GM19239 (cell line): ENCODE data around the gene ABTB2.
A peak's percentile ranks its signal among the peaks of the same experiment; 100 is the strongest.

Experiments used
- DNase-seq: peaks from one replicate; pipeline ENCODE4 v3.0.0; 2011; ENCODE audit warnings: low spot score; ENCODE audit not compliant: insufficient read length
- FAIRE-seq: peaks from 2 replicates; lab custom pipeline; 2011; peaks lifted over from hg19 to GRCh38; lab: Jason Lieb, UNC

The ABTB2 gene

GRCh38 chr11:34318111-34319037 lies 39.4 kb downstream of the ABTB2 start:
- FAIRE-seq, result no peak
- no peak for DNase-seq

- DNase-seq (no peak), FAIRE-seq (no peak)
These were observed 40.1 kb downstream of the ABTB2 start for GRCh38 chr11:34317666-34318065.

DNA sequence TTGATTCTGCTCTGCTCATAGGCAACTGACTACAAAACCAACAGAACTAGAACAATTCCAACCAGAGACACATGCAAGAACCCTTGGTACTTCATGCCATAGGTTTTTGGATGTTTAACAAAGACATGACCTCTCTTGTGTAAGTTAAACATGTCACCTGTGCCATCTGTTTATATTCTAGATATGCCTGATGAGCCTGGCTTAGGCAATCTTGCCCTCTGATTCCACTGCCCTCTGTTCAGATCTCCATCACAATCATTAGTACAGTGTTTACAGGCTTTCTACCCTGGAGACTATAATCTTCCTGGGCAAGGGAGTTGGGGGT lies 40.8 kb downstream of the ABTB2 start:
- DNase-seq (no peak), FAIRE-seq (no peak)

- FAIRE-seq (no peak), DNase-seq (no peak)
These were observed 41.3 kb downstream of the ABTB2 start for GRCh38 chr11:34316347-34317035.

GRCh38 chr11:34315394-34315793 lies 42.4 kb downstream of the ABTB2 start:
- FAIRE-seq (no peak), DNase-seq (no peak)

DNA sequence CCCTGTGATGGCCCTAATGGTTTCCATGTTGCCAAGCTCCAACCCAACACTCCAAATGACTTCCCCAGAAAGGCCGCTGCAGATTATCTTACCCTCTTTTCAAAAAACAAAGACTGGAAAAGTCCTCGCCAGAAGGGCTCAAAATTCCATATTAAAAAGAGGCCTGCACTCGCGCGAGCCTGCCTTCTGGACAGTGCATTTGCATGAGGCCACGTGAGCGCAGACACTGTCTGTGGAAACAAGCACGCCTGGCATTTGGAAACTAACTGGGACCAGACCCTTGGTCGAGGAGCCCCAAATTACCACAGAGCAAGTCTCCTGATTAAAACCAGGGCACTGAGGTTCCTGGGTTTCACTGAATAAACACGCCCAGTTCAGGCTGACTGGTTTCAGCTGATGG lies 42.9 kb downstream of the ABTB2 start:
- no peak for DNase-seq
- no peak for FAIRE-seq

GRCh38 chr11:34314176-34314575 lies 43.6 kb downstream of the ABTB2 start:
- DNase-seq (no peak), FAIRE-seq (no peak)

DNA sequence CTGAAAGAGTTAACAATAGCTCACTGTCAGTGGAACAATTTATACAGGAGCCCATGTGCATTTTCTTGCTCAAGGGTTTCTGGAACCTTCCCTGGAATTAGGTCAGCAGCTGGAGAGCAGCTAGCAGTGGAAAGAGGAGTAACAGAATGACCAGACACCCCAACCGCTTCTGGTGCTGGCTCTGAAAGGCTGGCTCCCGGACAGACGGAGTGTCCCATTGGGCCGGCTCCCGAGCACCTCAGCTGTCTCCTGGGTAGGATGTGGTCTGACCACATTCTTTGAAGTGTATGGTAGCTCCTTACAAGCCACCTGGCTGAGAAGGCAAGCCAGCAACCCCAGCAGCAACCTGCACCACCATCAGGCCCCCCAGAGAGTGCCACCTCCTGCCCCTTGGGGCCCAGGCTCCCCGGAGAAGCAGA lies 44.7 kb downstream of the ABTB2 start:
- FAIRE-seq (no peak), DNase-seq (no peak)

DNA sequence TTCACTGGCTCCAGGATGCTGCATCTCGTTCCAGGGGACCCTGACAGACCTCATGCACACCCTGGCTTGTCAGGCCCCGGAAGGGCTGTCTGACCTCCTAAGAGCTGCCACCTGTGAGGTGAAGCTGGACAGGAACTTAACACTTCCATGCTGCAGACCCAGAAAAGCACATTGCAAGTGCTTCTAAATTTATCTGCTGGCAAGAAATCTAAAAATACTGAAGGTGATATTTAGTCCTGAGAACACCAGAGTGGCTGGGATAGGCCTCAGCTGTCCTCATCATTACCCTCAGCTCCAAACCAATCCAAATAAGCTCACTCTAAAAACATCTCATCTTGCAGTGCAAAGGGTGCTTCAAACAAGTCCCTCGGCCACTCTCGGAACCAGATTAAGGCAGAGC lies 46.7 kb downstream of the ABTB2 start:
- DNase-seq (no peak), FAIRE-seq (no peak)

- FAIRE-seq (no peak), DNase-seq (no peak)
These were observed 47.8 kb downstream of the ABTB2 start for GRCh38 chr11:34309965-34310364.

DNA sequence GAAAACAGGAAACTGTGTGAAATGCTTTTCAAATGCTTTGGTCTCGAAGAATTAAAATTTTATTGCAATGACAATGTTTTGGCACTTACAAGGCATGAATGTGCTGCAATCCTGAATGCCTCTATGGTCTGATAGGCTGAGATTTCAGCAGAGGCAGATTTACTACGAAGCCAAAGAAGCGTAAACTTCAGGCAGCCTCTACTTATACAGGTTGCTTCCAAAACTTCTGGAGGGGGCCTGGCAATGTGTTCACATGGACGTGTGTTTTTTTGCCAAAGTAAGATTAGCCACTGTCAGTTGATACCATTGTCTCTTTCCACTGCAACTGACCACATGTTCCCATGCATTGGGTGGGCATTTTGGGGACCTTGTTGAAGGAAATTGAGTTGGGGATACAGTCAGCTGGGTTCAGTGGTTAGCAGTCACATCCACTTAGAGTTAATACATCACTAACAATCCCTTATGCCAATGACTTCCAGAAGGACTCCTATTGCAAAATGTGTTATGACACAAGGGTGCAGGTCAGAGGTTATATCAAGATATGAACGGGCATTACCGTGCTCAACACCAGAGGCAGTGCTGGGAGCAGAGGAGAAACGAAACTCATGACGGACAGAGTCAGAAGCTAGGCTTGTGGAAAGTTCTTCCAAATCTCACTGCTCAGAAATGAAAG lies 48.8 kb downstream of the ABTB2 start:
- no peak for DNase-seq
- peak; percentile 59 for FAIRE-seq

DNA sequence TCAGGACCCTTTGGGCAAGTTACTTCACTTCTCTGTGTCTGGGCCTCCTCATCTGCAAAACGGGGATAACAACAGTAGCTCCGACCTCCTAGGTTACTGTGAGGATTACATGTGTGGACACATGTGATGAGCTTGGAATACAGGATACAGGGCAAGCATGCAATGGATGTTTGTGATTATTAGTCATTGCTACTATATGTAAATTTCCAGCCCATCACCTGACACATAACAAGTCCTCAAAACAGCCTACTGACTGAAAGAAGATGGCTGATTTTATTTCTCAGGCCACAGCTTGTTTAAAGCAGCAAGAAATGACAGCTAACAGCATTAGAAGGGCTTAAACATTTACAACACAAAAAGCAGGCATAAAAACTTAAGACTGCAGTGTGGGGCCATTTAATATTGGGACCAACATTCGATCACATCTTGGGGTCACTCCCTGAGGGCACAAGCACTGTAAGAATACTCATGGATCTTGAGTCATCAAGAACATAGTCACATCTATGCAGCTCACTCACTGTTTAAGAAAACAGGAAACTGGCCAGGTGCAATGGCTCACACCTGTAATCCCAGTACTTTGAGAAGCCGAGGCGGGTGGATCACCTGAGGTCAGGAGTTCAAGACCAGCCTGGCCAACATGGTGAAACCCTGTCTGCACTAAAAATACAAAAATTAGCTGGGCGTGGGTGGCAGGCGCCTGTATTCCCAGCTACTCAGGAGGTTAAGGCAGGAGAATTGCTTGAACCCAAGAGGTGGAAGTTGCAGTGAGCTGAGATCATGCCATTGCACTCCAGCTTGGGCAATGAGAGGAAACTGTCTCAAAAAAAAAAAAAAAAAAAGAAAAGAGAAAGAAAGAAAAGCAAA lies 49.5 kb downstream of the ABTB2 start:
- FAIRE-seq (no peak), DNase-seq (no peak)

GRCh38 chr11:34305780-34306179 lies 52.0 kb downstream of the ABTB2 start:
- no peak for FAIRE-seq

DNA sequence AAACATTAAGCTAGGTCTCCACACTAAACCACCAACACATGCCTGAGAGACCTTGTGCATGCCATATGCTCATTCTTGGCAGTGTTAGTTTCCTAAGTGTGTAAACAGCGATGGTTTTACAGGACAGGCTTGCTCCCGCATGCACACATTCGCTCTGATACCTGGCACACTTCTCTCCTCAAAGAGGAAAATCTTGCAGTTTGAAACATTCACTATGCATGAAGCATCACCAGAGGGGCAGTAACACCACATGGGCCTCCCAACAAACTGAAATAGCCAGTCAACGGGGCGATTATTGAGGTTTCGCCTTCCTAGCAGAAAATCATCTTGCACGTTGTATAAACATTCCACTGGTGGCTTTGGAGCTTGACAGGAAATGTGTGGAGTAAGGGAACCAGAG lies 52.6 kb downstream of the ABTB2 start:
- DNase-seq (no peak), FAIRE-seq (no peak)

More at GRCh38 chr11:34305780-34306179, 52.0 kb downstream of the ABTB2 start:
- no peak for DNase-seq

DNA sequence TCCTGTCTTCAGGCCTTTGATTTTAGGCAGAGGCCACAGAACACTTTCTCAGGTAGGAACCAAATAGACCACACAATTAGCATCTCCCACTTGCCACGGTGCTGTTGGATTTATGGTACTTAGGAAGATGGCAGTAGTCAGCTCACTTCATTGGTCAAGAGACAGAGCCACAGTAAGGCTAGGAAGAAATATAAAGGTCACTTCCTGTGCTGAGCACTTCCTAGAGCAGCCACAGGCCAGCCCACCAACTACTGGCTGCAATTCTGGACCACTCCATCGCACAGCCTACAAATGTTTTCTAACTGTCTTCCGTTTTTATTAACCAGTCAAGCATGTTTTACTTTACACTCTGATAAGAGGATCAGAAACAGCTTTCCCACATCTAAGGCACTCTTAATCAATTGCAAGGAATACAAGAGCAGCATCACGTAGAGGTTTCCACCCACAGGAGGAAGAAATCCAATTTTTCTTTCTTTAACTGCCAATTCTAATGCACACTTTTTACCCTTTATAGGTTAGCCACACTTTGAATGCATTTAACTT lies 54.7 kb downstream of the ABTB2 start:
- DNase-seq (no peak), FAIRE-seq (no peak)

DNA sequence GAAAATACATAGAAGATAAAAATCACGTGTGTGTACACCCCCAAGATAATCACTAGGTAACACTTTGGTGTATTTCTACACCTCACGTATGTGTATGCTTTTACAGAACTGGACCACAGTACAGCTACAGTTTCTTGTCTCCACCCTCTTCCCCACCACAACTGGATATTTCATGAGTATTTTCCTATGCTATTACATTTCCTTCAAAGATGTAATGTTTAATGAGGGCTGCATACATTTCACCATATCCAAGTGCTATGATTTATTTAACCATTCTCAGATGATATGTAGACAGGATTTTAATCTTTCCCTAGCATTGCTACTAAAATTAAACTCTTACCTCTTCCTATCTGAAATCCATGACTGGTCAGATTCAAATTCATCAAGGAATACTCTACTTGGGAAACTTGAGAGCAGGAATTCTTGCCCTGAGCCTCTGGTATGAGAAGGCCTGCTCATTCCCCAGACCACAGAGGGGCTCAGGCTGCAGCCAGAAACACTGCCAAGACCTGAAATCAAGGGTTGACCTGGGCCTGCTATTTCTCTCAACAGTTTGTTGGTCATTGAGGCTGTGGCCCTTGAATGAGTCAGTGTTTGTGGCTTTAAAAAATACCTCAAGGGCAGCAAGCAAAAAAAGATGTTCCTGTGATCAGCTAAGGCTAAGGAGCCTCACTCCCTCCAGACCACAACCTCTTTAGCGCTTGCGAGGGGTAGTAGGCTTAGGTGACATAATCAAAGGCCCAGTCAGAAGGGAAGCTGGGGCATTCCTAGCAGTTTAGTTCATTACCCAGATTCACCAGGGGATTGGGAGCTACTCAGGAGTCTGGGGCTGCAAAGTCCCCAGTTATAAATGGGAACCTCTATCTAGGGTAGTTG lies 55.5 kb downstream of the ABTB2 start:
- DNase-seq (no peak), FAIRE-seq (peak; percentile 84)

DNA sequence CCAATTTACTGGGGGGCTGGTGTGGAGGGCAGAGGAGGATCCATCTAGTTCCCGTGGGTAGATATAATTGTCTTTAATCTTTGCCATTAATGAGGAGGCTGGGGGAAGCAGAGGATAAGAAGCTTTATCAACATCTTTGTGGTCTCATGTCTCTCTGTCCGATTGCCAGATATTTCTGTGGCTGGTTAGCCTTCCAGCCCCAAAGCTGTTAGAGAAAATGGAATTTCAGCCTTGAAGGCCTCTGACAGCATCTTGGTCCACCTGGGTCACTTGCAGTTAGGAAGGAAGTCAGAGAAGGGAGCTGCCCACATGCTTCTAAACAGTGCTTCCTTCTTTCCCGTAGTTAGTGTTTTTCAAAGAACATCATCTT lies 56.9 kb downstream of the ABTB2 start:
- FAIRE-seq (no peak), DNase-seq (no peak)

- DNase-seq, result no peak
- peak; percentile 90 for FAIRE-seq
These were observed 57.5 kb downstream of the ABTB2 start for GRCh38 chr11:34300026-34300925.
